A549 (cell line): ENCODE data around the gene C2orf78.

Experiments used
- BHLHE40 ChIP-seq: IDR thresholded peaks from 2 replicates; pipeline ENCODE4 v1.6.1; 2012; ENCODE audit warnings: low read depth, low read length, inconsistent platforms
- CEBPB ChIP-seq, 2 experiments: fragments of >200 bp in 1 of 2; sonication (Bioruptor Twin) in 1 of 2; formaldehyde crosslinking in 1 of 2; IDR thresholded peaks; 2 replicates each; pipeline ENCODE4 v1.6.1; 2012 to 2016
- CTCF ChIP-seq: fragments of >200 bp; sonication (Bioruptor Twin); formaldehyde crosslinking; IDR thresholded peaks from 3 replicates; pipeline ENCODE4 v1.5.1; 2016
- EP300 ChIP-seq, 2 experiments: fragments of >200 bp; sonication (Bioruptor Twin); formaldehyde crosslinking; IDR thresholded peaks; 2 replicates in 1 of 2; 3 replicates in 1 of 2; pipeline ENCODE4 v1.6.1; 2016 to 2017
- POLR2A ChIP-seq: IDR thresholded peaks from 2 replicates; pipeline ENCODE4 v1.6.1; 2012; ENCODE audit warnings: mild to moderate bottlenecking, low read length
- RAD21 ChIP-seq, 2 experiments: fragments of >200 bp in 1 of 2; sonication (Bioruptor Twin) in 1 of 2; formaldehyde crosslinking in 1 of 2; IDR thresholded peaks in 1 of 2; conservative IDR thresholded peaks in 1 of 2; 2 replicates in 1 of 2; 3 replicates in 1 of 2; pipeline ENCODE4 v1.6.1; 2012 to 2018; ENCODE audit warnings: inconsistent platforms in 1 of 2
- RARB ChIP-seq: fragments of 250-450 bp; sonication (Bioruptor Pico); IDR thresholded peaks from 2 replicates; pipeline ENCODE4 v1.8.0; 2021; ENCODE audit warnings: mild to moderate bottlenecking, moderate library complexity
- RCOR1 ChIP-seq: fragments of 150-350 bp; IDR thresholded peaks from 2 replicates; pipeline ENCODE4 v1.6.1; 2014; ENCODE audit warnings: antibody characterized with exemption, low read length, low read depth
- TF ChIP-seq, protein P1 (sequence below): fragments of 150-350 bp; IDR thresholded peaks from 2 replicates; pipeline ENCODE4 v1.6.1; 2014; ENCODE audit warnings: low read depth, mild to moderate bottlenecking, low read length

- no peak for TF ChIP-seq CTCF
- TF ChIP-seq CEBPB (IDR thresholded peaks at IDR 0.05), result no peak
- no peak for TF ChIP-seq RARB (CRISPR knock-in tag)
- TF ChIP-seq, protein P1, sequence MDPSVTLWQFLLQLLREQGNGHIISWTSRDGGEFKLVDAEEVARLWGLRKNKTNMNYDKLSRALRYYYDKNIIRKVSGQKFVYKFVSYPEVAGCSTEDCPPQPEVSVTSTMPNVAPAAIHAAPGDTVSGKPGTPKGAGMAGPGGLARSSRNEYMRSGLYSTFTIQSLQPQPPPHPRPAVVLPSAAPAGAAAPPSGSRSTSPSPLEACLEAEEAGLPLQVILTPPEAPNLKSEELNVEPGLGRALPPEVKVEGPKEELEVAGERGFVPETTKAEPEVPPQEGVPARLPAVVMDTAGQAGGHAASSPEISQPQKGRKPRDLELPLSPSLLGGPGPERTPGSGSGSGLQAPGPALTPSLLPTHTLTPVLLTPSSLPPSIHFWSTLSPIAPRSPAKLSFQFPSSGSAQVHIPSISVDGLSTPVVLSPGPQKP, result no peak
- TF ChIP-seq RCOR1, result no peak
- TF ChIP-seq POLR2A, result no peak
- TF ChIP-seq RAD21 (conservative IDR thresholded peaks at IDR 0.05 in 1 of 2, IDR thresholded peaks at IDR 0.05 in 1 of 2), result no peak
- TF ChIP-seq EP300 (IDR thresholded peaks at IDR 0.05), result no peak
- no peak for TF ChIP-seq BHLHE40
Measured at GRCh38 chr2:73811878-73812277, 27.9 kb downstream of the C2orf78 start.
